C1 segment of cervical spinal cord (tissue), 14 donors: ENCODE data around the gene FBXO21.
"Not testable (repeated sequence)": the region's sequence is repeated elsewhere in the genome, so short reads cannot be mapped to it uniquely, and the experiment has no call there.

ENCODE experiments used
- DNase-seq, 14 donors: peaks; one replicate each; lab custom pipeline; 2025; lab: John Stamatoyannopoulos, UW

FBXO21 gene

DNA sequence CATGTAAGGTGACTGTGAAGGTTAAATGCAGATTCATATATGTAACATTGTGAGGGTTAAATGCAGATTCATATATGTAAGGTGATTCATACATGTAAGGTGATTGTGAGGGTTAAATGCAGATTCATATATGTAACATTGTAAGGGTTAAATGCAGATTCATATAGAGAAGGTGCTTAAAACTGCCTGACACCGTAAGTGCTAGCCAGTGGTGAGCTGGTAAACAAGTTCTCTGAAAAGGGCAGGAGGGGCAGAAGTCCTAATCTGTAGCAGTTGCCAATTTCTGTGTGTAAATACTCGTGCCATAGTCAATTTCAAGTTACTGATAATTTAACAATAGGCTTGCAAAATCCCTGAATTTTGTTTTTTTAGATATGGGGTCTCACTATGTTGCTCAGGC is 86.3 kb downstream of the FBXO21 start:
- DNase-seq = not testable (repeated sequence)

DNA sequence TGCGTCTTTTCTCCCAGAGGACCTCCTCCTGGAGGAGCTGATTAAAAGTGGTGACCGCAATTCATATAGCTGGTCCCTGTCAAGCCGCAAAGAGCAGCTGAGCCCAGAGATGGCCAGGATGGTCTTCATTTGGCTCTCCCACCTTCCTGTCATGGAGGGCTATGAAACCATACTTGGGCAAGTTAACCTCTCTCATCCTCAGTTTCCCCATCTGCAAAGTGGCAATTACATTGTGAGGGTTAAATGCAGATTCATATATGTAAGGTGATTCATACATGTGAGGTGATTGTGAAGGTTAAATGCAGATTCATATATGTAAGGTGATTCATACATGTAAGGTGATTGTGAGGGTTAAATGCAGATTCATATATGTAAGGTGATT is 87.5 kb downstream of the FBXO21 start:
- no peak for DNase-seq

GRCh38 chr12:117101953-117102799 is 88.1 kb downstream of the FBXO21 start:
- no peak for DNase-seq

DNA sequence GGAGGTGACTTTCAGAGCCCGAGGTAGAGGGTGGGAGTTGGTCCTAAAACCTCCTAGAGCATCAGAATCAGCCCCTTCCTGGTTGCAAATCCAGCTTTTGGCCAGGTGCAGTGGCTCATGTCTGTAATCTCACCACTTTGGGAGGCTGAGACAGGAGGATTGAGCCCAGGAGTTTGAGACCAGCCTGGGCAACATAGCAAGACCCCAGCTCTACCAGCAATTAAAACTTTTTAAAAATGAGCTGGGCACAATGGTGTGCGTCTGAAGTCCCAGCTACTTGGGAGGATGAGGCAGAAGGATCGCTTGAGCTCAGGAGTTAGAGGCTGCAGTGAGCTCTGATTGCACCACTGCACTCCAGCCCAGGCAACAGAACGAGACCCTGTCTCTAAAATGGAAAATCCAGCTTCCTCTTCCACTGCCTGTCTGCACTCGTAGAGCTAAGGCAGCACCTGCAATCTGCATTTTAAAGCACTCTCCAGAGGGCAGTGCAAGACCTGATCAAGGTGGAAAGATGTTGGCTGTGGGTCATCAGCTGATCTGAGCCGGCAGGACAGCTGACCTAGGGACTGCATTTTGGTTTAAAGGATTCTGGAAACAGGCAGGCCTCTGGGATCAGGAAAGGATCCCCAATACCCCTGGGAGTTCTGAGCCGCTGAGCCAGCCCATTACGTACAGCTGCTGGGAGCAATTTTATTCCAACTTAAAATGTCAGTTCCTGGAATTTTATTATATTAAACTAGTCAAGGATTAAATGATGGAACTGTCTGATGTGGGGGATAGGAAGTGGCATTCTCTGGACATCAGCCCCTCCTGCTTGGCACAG is 89.2 kb downstream of the FBXO21 start:
- DNase-seq = no peak

DNA sequence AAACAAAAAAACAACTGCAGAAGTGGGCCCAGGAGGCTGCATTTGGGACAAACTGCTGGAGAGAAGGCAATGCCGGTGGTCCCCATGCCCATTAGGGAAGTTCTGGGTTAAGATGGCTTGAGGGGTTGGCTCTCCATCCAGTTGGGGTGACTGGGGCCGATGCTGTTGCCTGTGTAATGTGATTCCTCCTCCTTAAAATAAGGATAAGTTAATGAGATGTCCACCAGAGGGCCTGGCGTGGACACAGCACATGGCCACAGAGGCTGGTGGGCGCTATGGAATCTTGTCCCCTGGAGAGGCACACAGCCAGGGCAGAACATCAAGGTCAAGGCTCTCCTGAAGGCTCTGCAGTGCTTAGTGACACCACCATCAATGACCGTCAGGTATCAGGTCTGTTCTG is 90.0 kb downstream of the FBXO21 start:
- DNase-seq = no peak

DNA sequence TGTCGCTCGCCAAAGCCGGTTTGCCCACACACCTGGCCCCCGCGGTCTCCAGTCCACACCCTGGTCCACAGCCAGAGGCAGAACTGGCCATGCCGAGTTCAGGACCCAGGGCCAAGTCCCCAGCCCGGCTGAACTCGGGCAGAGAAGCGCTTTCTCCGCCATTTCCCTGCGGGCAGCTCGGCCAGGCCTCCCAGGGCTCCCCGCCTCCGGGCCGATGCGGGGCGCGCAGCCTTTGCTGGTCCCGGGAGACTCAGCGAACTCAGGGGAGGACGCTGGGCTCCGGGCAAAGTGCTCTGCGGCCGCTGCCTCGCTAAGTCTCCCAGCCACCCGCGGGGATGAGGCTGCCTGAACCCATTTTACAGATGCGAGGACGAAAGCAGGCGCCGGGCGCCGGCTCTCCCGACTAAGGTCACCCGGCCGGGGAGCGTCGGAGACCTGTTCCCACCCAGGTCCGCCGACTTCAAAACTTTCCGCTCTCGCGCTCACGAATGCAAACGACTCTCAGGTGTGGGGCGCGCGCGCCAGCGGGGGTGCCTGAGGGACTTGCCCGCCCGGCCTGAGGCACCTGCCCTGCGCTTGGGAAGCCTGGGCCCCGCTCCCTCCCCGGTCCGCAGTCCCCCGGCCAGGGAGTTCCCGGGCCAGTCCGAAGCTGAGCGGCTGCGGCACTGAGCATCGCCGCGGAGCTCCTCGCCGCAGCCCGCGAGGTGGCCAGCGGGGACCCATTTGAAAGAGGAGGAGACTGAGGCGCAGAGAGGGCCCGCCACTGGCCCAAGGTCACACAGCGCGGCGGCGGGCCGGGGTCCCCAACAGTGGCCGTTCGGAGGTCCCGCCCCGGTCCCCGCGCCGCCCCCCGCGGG is 91.7 kb downstream of the FBXO21 start:
- no peak for DNase-seq

DNA sequence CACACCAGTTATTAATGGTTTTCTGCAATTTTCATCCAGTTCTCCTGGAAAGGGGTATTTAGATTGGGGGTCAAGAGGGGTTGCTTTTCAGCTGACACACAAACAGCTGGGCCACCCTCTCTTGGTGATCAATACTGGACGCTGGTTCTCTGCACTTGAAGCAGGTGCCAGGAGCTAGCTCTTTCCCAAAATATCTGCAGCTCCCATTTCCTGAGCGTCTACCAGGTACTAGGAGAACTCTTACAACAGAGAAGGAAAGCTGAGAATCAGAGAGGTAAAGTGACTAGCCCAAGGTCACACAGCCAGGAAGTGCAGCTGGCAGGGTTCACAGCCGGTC is 92.3 kb downstream of the FBXO21 start:
- DNase-seq = no peak

DNA sequence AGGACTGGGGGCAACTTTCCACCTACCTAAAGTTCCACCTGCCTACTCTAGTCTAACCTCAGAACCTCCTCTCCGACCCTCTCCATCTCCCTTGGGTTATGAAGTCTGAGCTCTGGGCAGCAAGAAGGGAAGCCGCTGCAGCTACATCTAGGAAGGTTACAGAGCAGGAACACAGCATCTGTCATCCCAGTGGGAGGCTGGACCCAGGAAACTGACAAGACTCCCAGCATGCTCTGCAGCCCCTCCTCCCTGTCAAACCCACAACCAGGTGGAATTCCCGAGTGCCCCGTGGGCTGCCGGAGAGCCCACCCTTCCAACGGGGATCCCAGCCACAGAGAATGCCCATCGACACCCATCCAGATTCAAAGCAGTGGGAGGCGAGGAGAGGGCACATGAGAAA is 93.1 kb downstream of the FBXO21 start:
- no peak for DNase-seq

GRCh38 chr12:117096501-117097042 is 93.7 kb downstream of the FBXO21 start:
- DNase-seq = no peak

GRCh38 chr12:117095191-117095590 is 95.1 kb downstream of the FBXO21 start:
- not testable (repeated sequence) for DNase-seq

DNA sequence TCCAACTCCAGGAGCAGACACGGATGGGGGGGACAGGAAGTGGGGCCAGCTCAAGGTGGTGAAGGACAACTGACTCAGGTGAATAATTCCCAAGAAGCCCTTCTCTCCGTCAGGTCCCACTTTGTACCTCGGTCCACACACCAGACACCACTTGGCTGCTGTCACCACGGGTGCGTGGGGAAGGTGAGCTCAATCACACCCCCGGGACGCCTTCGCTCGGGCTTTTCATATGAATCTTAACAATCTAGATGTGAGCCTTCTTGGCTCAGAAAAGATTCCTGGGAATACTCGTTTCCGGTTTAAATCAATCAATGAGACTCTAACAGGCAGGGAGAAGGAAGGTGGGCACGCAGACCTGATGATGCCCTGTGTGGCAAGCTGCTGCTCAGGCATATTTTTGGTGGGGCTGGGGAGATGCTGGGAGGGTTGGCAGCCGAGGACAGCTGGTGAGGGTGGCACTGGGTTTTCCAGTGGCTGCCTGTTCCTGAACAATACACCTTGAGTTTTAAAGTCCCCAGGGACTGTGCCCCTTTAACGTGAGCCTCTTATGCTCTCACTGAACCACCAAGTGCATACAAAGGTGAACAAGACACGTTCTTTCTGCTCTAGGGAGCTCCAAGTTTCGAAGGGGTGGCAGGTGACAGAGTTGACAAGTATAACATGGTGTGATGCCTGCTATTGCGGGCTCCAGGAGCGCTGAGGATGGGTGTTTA is 96.2 kb downstream of the FBXO21 start:
- DNase-seq = no peak

- no peak for DNase-seq
Observed at GRCh38 chr12:117093431-117093830, 96.8 kb downstream of the FBXO21 start.

DNA sequence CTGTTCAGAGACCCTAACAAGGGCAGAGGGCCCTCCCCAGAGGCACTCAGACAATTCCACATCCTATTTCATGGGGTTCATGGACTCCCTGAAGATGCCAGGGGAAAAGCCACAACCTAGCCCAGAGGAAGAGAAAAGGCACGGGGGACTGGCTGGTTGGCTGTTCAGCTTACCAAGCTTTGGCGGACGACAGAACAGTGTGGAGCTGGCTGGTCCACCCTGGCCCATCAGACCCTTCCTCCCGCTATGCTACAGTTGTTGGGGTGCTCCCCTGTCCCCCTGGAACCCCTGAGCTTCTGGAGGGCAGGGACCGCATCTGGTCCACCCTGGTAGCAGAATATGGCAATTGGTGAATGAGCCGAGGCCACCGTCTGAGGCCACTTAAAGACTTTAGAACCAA is 97.4 kb downstream of the FBXO21 start:
- no peak for DNase-seq

- no peak for DNase-seq
Observed at GRCh38 chr12:117092511-117092780, 97.8 kb downstream of the FBXO21 start.
